AML-193 (cell line): ENCODE measurements around the gene TMEM175.

Experiments
- DNase-seq, 2 experiments: peaks; one replicate each; lab custom pipeline; 2025; lab: John Stamatoyannopoulos, UW

Gene TMEM175, protein sequence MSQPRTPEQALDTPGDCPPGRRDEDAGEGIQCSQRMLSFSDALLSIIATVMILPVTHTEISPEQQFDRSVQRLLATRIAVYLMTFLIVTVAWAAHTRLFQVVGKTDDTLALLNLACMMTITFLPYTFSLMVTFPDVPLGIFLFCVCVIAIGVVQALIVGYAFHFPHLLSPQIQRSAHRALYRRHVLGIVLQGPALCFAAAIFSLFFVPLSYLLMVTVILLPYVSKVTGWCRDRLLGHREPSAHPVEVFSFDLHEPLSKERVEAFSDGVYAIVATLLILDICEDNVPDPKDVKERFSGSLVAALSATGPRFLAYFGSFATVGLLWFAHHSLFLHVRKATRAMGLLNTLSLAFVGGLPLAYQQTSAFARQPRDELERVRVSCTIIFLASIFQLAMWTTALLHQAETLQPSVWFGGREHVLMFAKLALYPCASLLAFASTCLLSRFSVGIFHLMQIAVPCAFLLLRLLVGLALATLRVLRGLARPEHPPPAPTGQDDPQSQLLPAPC

DNA sequence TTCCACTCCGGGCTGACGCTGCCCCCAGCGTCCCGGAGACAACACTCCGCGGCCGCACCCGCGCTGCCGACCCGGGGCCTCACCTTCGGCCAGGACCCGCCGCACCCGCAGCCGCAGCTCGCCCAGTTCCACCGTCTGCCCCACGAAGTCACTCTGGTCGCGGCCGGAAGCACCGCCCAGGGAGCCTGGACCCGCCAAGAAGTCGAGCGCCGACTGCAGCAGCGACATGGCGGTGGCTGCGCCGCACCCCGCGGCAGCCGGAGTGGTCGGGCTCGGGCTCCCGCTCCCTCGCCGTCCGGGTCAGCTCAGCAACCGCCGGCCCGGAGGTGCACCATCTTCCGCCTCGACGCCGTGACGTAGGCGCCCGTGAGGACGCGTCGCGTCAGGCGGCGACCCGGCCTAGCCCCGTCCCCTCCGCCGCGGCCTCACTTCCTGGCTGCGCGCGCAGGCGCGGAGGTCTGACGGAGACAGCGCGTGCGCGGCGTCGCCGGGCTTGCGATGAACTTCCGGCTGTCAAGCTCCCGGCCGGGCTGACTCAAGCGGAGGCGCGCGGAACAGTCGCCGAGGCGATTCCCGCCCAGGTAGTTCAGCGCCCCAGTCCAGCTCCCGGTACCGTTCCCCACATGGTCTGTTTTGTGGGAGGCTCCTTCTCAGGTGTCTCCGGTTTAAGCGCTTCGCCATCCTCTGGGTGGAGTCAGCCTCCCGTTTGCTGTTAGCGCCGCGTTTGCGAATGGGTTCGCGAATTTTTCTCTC, at the start of gene TMEM175, which contains the start of gene GAK:
Gene TMEM175, plus strand, starts transcription at position 501 of the 753 bp plus-strand sequence. CDS start 15,280 bp downstream, outside the sequence.
Gene GAK, minus strand, starts transcription at position 357 of the 753 bp plus-strand sequence. Its CDS starts 129 bp downstream, at position 228.
- peak; percentile 86 to 88 for DNase-seq

DNA sequence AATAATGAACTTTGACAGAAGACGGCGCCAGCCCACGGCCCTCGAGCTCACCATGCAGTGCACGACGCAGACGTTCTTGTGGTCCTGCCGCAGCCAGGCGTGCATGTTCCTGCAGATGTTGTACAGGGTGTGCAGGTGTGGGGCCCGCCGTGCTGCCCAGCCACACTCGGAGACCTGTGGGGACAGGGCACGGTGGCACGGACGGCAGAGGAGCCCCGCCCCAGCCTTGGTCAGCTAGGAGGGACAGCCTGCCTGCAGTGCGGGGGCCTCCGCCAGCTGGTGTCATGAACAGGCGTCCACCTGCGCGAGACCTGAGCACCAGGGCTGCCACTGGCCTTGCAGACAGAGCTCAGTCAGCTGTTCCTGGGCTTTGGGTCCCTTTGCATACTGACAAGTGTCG, 49.6 kb upstream of the TMEM175 start:
- DNase-seq: no peak

DNA sequence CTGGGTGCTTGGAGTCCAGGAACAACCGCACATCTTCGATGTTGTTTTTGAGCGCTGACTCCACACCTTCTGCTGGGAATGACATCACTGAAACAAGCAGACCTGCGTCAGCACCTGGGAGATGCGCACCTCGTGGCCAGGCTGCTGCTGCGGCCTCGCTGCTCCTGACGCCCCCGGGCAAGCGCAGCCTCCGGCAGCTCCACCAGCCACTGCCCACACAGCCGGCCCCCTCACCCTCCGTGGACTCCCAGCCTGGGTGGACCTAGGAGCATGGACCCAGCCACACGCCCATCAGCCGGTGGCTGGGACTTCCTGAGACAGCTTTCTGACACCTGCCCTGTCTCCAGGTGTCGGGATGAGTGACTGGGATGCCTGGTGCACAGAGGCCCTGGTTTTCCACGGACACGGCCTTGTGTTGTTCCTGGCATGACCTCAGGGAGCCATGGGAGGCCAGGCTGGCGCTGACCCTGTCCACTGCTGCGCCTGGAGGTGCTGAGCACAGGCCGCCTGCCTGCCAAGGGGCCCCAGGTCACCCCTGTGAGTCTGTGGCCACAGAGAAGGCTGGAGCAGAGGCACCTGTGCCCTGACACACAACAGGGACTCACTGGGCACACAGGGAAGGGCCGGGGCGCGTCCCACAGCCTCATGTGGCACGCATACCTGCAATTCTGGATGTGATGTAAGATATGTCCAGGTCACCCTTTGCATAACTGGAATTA, 48.7 kb upstream of the TMEM175 start:
- no peak for DNase-seq

DNA sequence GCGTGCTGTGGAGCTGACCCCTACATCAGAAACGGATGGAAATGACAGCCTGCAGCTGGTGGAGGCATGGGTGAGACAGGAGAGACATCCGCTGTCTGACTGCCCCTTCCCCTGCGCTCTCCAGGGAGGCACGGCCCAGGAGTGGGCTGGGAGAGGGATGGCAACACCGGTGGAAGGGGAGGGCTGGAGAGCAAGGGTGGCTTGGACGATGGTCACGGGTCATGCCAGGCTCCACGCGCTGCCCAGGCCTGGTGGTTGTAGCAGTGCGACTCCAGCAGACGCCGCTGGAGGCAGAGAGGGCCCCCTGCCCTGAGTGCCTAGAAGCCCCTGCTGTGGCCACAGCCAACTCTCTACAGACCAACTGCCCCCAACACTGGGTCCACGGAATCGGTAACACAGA, 48.0 kb upstream of the TMEM175 start:
- no peak for DNase-seq

DNA sequence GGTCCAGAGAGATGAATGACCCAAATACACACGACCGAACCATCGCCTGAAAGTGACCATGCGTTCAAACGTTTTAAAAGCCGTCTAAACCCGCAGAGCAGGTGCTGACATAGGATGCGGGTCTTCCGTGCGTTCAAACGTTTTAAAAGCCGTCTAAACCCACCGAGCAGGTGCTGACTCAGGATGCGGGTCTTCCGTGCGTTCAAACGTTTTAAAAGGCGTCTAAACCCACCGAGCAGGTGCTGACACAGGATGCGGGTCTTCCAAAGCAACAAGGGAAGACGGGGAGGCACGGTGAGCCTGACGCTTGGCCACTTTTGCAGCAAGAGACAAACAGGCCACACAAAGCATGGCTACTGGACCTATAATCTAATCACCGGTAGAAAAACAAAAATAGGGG, 47.4 kb upstream of the TMEM175 start:
- DNase-seq: no peak

DNA sequence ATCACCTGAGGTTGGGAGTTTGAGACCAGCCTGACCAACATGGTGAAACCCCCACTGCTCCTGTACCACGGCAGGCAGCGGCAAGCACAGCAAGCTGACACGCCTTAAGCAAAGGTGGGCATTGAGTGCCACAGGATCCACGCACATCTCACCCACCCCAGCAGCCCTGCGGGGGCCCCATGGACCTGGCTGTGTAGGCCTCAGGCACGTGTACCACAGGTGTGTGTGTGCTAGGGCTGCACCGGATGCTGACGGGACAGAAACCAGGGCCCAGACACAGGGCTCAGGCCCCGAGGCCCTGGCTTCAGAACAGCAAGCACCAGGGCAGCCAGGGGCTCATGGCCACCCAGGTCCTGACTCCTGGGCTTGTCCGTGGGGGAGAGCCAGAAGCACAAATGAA, 46.9 kb upstream of the TMEM175 start:
- no peak for DNase-seq

DNA sequence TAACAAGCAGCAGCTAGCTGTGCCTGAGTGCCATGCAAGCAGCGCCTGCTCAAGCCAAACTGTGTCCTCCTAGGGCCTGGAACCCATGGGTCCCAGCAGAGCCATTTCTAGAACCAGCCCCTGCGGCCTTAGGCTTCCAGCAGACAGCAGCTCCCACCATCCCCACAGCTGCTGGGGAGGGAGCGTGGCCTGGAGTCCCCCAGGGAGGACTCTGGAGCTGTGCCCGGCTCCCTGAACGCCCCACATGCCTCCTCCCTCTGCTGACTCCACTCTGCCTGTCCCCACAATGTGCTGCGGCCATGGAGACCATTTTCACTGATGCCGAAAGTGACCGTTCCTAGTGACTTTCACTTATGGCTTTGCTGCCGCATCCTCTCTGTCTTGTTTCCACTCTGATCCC, 46.0 kb upstream of the TMEM175 start:
- no peak for DNase-seq

DNA sequence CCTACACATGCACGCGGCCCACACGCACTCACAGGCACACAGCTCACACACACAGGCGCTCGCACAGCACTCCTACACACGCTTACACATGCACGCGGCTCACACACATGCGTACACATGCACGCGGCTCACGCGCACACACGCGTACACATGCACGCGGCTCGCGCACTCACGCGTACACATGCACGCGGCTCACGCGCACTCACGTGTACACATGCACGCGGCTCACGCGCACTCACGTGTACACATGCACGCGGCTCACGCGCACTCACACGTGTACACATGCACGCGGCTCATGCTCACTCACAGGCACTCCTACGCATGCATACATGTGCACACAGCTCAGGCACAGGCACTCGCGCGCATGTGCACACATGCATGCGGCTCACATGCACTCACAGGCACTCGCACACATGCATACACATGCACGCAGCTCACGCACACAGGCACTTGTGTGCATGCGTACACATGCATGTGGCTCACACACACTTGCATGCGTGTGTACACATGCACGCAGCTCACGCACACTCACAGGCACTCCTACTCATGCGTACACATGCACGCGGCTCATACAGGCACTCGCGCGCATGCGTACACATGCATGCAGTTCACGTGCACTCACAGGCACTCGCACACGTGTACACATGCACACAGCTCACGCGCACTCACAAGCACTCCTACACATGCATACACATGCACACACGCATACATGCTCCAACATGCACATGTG, 45.1 kb upstream of the TMEM175 start:
- no peak for DNase-seq

DNA sequence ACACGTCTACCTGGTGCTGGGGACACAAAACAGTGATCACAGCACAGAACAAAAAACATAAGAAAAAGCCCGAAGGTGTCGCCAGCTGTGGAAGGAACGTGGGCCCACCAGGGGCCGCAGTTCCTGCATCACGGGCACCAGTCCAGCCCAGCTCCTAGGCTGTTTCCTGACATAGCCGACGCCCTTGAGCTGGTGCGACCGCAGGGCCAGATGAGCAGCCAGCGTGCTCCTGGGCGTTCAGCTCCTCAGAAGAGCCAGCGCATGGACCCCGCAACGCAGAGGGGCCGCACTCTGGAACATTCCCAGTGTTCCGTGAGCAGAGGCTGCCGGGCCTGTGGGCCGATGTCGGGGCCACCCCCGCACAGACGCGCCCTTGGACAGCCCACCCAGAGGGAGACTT, 44.2 kb upstream of the TMEM175 start:
- no peak for DNase-seq

DNA sequence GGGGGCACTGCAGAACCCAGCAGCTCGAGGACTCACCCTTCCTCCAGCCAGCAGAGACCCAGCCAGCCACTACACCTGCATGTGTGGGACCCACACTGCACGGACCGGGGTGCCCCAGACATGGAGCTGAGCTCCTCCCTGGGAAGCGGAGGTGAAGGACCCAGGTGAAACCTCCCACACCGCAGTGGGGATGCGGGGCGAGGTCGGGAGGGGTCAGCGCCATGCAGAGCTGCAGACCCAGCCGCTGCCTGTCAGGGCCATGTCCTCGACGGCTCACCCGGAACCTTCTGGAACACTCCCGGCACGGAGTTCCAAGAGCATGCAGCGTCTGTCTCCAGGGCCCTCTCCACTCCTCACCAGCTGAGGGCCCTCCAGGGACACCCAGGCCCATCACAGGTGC, 42.7 kb upstream of the TMEM175 start:
- no peak for DNase-seq

DNA sequence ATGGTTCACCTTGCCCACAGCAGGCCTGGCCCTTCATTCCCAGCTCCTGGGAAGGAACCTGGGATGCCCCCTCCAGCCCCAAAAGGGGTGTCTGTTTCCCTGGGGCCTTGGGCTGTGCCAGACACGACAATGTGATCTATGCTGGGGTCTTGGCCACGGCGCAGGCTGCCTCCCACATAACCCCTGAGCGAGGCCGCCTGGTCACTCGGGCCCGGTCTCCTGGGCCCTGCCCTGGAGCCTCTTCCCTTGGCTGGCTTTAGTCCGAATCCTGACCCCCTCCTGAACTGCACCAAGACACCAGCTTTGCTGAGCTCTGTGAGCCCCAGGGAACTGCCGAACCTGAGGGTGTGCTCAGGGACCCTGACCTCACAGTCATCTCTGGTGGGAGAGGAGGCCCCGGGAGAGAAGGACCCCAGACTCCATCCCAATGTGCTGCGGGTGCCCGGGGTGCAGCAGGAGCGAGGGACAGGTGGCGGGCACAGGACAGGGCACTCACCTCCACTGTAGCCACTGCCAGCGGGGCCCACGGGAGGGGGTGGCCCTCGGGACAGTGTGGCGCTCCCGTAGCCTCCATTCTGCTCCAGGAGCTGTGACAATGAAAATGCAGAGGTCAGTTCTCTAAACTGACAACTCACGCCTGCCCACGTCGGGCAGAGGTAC, 42.1 kb upstream of the TMEM175 start:
- no peak for DNase-seq

DNA sequence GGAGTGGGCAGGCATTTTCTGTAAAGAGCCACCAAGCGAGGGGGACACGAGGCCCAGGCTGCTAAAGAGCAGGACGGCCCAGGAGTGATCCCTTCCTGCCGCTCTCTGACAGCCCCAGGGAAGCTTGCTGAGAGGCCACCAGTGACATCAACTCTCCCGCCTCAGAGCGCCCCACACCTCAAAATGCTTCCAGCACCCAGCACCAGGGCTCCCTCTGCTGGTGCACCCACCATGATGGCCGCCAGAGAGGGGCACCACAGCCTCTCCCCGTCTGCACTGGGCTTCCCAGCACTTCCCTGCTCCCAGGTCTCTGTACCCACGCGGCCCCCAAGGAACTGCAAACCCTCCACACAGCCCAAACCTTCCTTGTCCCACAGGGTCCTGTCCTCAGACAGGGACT, 40.5 kb upstream of the TMEM175 start:
- no peak for DNase-seq

DNA sequence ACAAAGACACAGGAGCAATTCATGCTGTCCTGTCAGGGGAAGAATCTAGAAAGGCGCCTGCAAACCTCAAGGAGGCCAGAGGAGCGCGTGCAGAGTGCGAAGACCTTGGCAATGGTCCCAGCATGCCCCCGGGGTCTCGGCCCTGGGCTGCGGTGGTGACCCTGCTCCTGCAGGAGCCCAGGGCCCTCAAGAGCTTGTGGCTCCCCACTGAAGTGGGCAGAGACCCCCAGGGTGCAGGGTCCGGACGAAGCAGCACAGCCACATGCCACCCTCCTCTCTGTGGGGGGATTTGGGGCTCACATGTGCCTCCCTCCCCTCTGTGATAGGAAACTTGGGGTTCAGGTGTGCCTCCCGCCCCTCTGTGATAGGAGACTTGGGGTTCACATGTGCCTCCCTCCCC, 39.5 kb upstream of the TMEM175 start:
- no peak for DNase-seq

DNA sequence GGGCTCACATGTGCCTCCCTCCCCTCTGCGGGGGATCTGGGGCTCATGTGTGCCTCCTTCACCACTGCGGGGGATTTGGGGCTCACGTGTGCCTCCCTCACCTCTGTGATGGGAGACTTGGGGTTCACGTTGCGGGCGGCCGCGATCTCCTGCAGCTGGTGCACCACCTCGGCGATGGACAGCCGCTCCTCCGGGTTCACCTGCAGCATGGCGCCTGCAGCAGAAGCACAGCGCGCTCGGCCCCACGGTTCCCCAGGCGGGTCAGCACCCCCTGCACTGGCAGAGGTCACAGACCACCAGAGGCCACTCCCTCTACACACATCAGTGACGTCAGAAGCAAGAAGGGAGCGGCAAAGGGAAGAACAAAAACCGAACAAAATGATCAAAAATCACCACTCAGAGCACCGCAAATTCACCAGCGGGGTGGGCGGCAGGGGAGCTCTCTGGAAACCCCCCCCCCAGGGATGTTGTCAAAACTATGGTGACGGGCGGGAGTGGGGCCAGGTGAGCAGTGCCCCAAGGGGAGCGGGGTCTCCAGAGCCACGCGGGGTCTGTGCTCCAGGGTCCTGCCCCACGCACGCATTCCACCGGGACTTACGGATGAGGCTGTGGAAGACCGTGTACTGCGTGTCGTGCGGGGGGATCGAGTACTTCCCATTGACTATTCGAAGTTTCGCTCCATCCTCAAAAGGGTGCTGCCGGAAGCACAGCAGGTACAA, 38.8 kb upstream of the TMEM175 start:
- DNase-seq: no peak

DNA sequence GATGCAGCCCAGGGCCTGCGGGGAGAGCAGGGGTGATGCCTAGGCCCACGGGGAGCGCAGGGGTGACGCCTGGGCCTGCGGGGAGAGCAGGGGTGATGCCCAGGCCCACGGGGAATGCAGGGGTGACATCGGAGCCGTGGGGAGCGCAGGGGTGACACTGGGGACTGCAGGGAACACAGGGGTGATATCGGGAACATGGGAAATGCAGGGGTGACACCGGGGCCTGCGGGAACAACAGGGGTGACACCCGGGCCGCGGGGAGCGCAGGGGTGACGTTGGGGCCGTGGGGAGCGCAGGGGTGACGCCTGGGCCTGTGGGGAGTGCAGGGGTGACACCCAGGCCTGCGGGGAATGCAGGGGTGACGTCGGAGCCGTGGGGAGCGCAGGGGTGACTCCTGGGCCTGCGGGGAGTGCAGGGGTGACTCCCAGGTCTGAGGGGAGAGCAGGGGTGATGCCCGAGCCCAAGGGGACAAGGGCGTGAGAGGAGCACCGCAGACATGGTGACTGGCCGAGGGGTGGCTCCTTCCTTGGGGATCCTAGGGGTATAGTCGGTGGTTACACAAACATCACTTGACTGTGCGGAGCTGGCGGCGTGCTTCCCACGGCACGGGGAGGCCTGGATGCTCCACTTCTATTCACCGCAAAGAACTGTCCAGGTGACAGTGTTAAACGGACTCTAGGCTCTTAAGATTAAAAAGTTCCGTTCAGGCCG, 38.1 kb upstream of the TMEM175 start:
- DNase-seq: no peak

DNA sequence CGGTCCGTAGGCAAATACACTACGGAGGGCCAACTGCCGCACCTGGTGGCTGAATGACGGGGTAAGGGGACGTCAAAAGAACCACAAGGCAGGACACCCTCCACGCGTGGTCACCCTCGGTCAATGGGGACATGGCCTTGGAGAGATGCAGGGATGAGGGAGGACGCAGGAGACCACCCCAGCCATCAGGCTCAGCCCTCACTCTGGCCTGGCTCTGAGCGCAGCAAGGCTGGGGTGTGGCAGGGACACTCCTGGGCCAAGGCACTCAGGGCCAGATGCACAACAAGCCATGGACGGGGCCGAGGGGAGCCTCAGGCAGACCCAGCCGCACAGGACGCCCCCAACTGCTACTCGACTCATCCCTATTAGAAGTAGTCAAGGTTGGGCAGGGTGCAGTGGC, 36.7 kb upstream of the TMEM175 start:
- no peak for DNase-seq

DNA sequence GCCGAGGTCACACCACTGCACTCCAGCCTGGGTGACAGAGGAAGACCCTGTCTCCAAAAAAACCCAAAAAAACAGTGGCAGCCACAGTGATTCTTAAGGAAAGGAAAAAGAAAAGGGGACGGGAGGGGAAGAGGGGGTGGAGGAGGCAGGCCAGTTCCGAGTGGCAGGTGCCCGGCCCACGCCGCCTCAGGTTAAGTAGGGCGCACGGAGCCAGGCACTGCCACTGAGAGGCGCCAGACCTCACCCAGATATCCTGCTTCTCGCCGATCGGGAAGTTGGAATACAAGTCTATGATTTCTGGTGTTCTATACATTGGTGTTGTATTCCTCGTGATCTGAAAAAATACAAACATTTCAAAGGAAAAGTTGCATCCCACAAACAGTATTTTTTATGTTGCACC, 36.0 kb upstream of the TMEM175 start:
- no peak for DNase-seq

DNA sequence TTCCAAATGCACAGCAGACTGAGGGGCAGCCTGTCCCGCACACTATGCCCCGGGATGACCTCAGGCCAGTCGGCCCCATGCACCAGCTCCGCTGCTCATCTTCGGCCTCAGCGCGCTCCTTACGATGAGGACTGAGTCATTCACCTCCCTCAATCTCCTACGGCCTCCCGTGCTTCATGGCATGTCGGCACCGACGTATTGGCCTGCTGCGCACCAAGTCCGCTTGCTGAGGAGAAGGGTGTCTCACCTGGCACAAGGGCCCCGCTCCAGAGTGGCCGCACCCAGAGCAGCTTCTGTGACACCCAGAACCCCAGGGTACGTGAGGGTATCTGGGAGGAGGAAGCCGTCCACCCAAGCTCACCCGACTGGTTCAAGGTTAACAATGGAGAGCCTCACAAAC, 35.6 kb upstream of the TMEM175 start:
- no peak for DNase-seq

DNA sequence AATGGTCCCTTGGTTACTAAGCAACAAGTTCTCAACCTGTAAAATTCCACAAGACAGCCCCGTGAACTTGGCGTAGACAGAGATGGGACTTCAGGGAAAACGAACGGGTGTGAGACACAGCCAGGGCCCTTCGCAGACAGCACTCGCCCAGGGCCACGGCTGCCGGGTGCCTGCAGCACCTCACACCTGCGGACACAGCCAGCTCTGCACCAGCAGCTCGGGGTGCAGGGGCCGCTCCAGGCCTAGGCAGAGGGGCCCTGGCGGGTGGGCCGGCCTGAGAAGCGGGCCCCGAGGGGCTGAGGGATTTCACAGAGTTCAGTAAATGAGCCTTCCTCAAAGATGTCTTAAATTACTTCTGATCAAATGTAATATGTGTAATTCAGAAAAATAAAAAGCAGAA, 34.1 kb upstream of the TMEM175 start:
- no peak for DNase-seq
